Pancreas (tissue), 10 donors: ENCODE measurements around the gene SESTD1. TPM values are rescaled to one million over a fixed set of nuclear protein-coding genes. Genes with fewer than 3 reads are reported as not detected.

ENCODE experiments used
- ATAC-seq, 4 donors: fragments of 200-7000 bp; cut with Tn5 transposase; one replicate each; pipeline versions ENCODE4 v1.8.0 to v1.9.1; 2020; ENCODE audit warnings: mild to moderate bottlenecking in 4 of 4, moderate library complexity in 4 of 4
- DNase-seq, 6 donors: peaks; one replicate each; pipeline ENCODE4 v3.0.0-alpha.2; 2020
- FAIRE-seq: peaks from 2 replicates; lab custom pipeline; 2012; peaks lifted over from hg19 to GRCh38; lab: Jason Lieb, UNC
- H3K27ac ChIP-seq, 4 donors: fragments of 200-600 bp; sonication (generic); 1 replicate in 3 of 4; 2 replicates in 1 of 4; pipeline versions ENCODE4 v1.5.0 to v1.8.0; 2020
- H3K27me3 ChIP-seq, 4 donors: fragments of 200-600 bp; one replicate each; pipeline ENCODE4 v1.8.0; 2021
- H3K36me3 ChIP-seq, 3 donors: fragments of 200-600 bp; sonication (generic) in 1 of 3; one replicate each; pipeline versions ENCODE4 v1.5.0 to v1.8.0; 2020 to 2021
- H3K4me1 ChIP-seq, 3 donors: fragments of 200-600 bp; one replicate each; pipeline ENCODE4 v1.8.0; 2021
- H3K4me3 ChIP-seq, 4 donors: fragments of 200-600 bp; sonication (generic) in 2 of 4; one replicate each; pipeline versions ENCODE4 v1.5.0 to v1.8.0; 2020 to 2021
- H3K9me3 ChIP-seq, 4 donors: fragments of 200-600 bp; one replicate each; pipeline ENCODE4 v1.8.0; 2021
- CTCF ChIP-seq, 4 donors: fragments of 200-600 bp; sonication (generic) in 3 of 4; IDR thresholded peaks; one replicate each; pipeline versions ENCODE4 v1.5.0 to v1.8.0; 2021; ENCODE audit warnings: antibody characterized with exemption in 4 of 4
- WGBS, 2 donors: extraction: QIAGEN DNeasy Blood & Tissue Kit; methylation state at CpG; one replicate each; pipeline ENCODE4 v1.1.7; 2013; 5-methylcytosine and 5-hydroxymethylcytosine counted together
- intact Hi-C, 3 donors: fragments of 100-400 bp; cut with DNase I; formaldehyde crosslinking; loops; one replicate each; pipeline versions ENCODE4 v1.11.1 to v1.14.2; 2022
- polyA plus RNA-seq, 2 donors: library from polyadenylated mRNA; stranded (reverse); fragments of 200-250 nt; gene quantifications; one replicate each; pipeline ENCODE4 v1.2.3, GENCODE V29; 2013
- total RNA-seq, 6 donors: library from RNA; stranded (reverse); fragmentation: NEBNext Ultra II Directional in 4 of 6; extraction: Animal tissue kit (Norgen Biotek cat#: 25700) in 4 of 6; gene quantifications; one replicate each; pipeline versions ENCODE4 v1.2.1 to v1.2.4, GENCODE V29; 2021 to 2023
- donor health status: healthy with polysubstance abuse.
- donor health status: DM: no; HTN: no; CAD: no; lungs with moderate emphysema.
- donor health status: DM: no; HTN: no; CAD: no.
- donor health status: control.
- donor health status: control.
- donor health status: Bipolar disorder and iron deficiency.
- donor health status: DM: yes; HTN: yes; CAD: no.
- donor health status: DM: no; HTN: no; CAD: no.
- donor health status: DM: no; HTN: no; CAD: no.
- donor health status: DM: yes; HTN: yes; CAD: no.

Gene SESTD1
- total and polyA plus RNA-seq, 8 donors = 4.0 to 37.0 (median 14.2) TPM

DNA sequence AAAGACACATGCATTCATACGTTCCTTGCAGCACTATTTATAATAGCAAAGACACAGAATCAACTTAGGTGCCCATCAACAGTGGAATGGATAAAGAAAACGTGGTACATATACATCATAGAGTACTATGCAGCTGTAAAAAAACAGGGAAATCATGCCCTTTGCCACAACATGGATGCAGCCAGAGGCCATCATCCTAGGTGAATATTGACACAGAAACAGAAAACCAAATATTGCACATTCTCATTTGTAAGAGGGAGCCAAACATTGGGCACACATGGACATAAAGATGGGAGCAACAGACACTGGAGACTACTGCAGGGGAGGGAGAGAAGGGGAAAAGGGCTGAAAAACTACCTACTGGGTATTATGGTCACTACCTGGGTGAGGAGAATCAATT lies 73.5 kb downstream of the SESTD1 start:
- FAIRE-seq (no peak), DNase-seq (no peak), ATAC-seq (no peak)
- H3K36me3 ChIP-seq = no peaks in the 10 kb centered on the region
- H3K4me1 ChIP-seq = no peaks in the 10 kb centered on the region
- WGBS, 2 donors = 84 to 91% methylated on average over 2 of the region's 2 CpGs
- no peaks in the 10 kb centered on the region for H3K9me3 ChIP-seq
- no peaks in the 10 kb centered on the region for H3K27me3 ChIP-seq
- no peak overlapping the region for H3K4me3 ChIP-seq
- H3K27ac ChIP-seq = no peak overlapping the region
- intact Hi-C loops = no loop called here
- TF ChIP-seq CTCF (IDR thresholded peaks at IDR 0.05) = no peak

DNA sequence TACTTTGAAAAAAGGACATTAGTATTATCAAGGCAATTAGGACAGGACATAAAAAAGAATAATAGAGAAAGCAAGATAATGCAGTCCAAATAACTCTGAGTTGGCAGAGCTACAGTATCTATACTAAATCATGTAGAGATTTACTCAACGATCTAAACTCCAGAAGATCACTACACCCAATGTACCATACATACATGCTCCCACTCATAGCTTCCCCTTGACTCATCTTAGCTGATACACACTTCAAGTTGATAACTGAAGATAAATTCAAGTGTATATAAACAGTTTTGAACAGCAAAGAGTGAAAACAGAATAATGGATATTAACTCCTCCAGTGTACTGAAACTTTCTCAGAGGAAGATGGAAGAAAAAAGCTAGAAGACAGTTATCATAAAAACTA lies 78.5 kb downstream of the SESTD1 start:
- 67 to 69% methylated on average over 1 of the region's 1 CpG for WGBS, 2 donors
- Histone ChIP-seq H3K36me3 (no peaks in the 10 kb centered on the region), H3K4me3 (no peak overlapping the region), H3K27me3 (no peaks in the 10 kb centered on the region), H3K9me3 (no peaks in the 10 kb centered on the region), H3K4me1 (no peaks in the 10 kb centered on the region), H3K27ac (no peak overlapping the region)
- FAIRE-seq (no peak), DNase-seq (no peak), ATAC-seq (no peak)
- intact Hi-C loops = no loop called here
- no peak for TF ChIP-seq CTCF (IDR thresholded peaks at IDR 0.05)

DNA sequence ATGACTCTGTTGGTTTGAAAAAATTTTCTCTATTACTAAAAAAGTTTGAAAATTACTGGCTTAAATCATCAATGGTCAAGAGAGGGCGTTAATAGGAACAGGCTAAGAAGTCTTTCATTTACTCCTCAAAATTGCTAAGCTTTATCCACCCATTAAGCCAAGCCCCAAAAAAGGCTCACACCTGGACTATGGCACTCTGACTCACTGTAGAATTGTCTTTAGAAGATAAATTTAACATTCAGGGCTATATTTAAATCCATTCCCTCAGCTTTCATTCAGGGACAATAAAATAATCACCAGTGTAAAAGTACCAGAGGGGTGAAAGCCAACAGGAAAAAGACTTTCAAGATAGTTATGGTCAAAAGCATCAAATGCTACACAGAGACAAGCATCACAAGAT lies 80.0 kb downstream of the SESTD1 start:
- no peaks in the 10 kb centered on the region for H3K4me1 ChIP-seq
- ATAC-seq (no peak), DNase-seq (no peak), FAIRE-seq (no peak)
- H3K4me3 ChIP-seq = no peak overlapping the region
- WGBS, 2 donors = 93 to 95% methylated on average over 1 of the region's 1 CpG
- H3K27me3 ChIP-seq = no peaks in the 10 kb centered on the region
- H3K36me3 ChIP-seq = no peaks in the 10 kb centered on the region
- no peak for TF ChIP-seq CTCF (IDR thresholded peaks at IDR 0.05)
- no peak overlapping the region for H3K27ac ChIP-seq
- H3K9me3 ChIP-seq = no peaks in the 10 kb centered on the region
- intact Hi-C loops = no loop called here

- H3K9me3 ChIP-seq = no peaks in the 10 kb centered on the region
Measured at GRCh38 chr2:179181002-179181401, 83.6 kb downstream of the SESTD1 start.

More at GRCh38 chr2:179181002-179181401, 83.6 kb downstream of the SESTD1 start:
- whole genome bisulfite sequencing, 2 donors = 92 to 95% methylated on average over 3 of the region's 3 CpGs
- no peaks in the 10 kb centered on the region for H3K27me3 ChIP-seq
- FAIRE-seq = no peak
- DNase-seq = no peak
- TF ChIP-seq CTCF (IDR thresholded peaks at IDR 0.05) = no peak
- peaks cover 0 to 6% (median 0%) of the 10 kb centered on the region in 3 donors for H3K4me1 ChIP-seq
- peaks cover 0 to 2% (median 0%) of the 10 kb centered on the region in 3 donors for H3K36me3 ChIP-seq
- no peak overlapping the region for H3K27ac ChIP-seq
- H3K4me3 ChIP-seq = no peak overlapping the region
- intact Hi-C loops = no loop called here
- no peak for ATAC-seq
